Fibroblast of mammary gland (primary cell): ENCODE results near the gene ZNF69.
"Not testable (repeated sequence)": the region's sequence is repeated elsewhere in the genome, so short reads cannot be mapped to it uniquely, and the experiment has no call there.

Experiments
- DNase-seq: peaks from one replicate; pipeline ENCODE4 v3.0.0-alpha.2; 2010; ENCODE audit warnings: low read depth
- H3K4me3 ChIP-seq: 2 replicates; pipeline ENCODE4 v1.5.1; 2011; ENCODE audit warnings: low read depth, mild to moderate bottlenecking, low read length, moderate library complexity; ENCODE audit not compliant: control insufficient read depth
- CTCF ChIP-seq: conservative IDR thresholded peaks from 2 replicates; pipeline ENCODE4 v1.5.1; 2011; ENCODE audit warnings: low read depth, low read length, inconsistent platforms; ENCODE audit not compliant: control insufficient read depth, insufficient read depth

The ZNF69 gene

GRCh38 chr19:11887611-11888531 lies at the start of gene ZNF69:
ZNF69 (plus strand) TSS chr19:11887782; CDS start chr19:11887924, 142 bp downstream.
- peak; percentile 37 for DNase-seq
- H3K4me3 ChIP-seq = peak within 1 kb of the TSS; percentile 74

GRCh38 chr19:11843722-11844121 lies 43.9 kb upstream of the ZNF69 start:
- no peak for DNase-seq
- no peak overlapping the region for H3K4me3 ChIP-seq
- TF ChIP-seq CTCF = no peak

More at GRCh38 chr19:11887611-11888531, at the start of gene ZNF69:
- TF ChIP-seq CTCF = no peak

GRCh38 chr19:11847615-11848014 lies 40.0 kb upstream of the ZNF69 start:
- DNase-seq, H3K4me3 ChIP-seq: not testable (repeated sequence)

GRCh38 chr19:11848200-11848593 lies 39.4 kb upstream of the ZNF69 start:
- peak overlapping the region; percentile 46 for H3K4me3 ChIP-seq
- no peak for TF ChIP-seq CTCF
- no peak for DNase-seq

GRCh38 chr19:11848594-11849469 lies 38.8 kb upstream of the ZNF69 start, which contains the start of gene ZNF439:
ZNF439 (plus strand) TSS chr19:11848726; CDS start chr19:11848868, 142 bp downstream.
- H3K4me3 ChIP-seq = peak within 1 kb of the TSS; percentile 46
- TF ChIP-seq CTCF = no peak
- peak; percentile 34 for DNase-seq

GRCh38 chr19:11850289-11850688 lies 37.3 kb upstream of the ZNF69 start:
- not testable (repeated sequence) for H3K4me3 ChIP-seq, DNase-seq

GRCh38 chr19:11853358-11853757 lies 34.2 kb upstream of the ZNF69 start:
- no peak for DNase-seq
- no peak for TF ChIP-seq CTCF
- no peak overlapping the region for H3K4me3 ChIP-seq
